ENCODE measurements around the gene OR10H5. TPM values are rescaled to one million over a fixed set of nuclear protein-coding genes. Genes with fewer than 3 reads are reported as not detected.
"Not testable (repeated sequence)": the region's sequence is repeated elsewhere in the genome, so short reads cannot be mapped to it uniquely, and the experiment has no call there.

OR10H5 gene
- total RNA-seq, 1 donor from 2014 or later: not detected

DNA sequence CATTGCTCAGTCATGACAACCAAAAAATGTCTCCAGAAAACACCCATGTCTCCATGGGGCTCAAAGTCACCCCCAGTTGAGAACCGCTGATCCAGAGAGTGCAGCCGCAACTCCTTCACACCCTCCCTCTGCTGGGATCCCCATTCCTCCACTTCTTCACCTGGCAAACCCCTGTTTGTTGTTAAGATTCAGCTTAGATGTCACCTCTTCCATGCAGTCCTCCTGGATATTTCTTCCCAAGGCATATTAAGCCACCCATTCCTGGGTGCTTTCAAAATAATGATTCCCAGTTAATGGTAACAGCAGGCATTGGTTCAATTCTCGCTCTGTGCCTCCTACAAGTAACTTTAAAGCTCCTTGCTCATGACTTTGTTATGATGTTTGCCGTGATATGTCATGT lies 24.0 kb downstream of the OR10H5 start:
- DNase-seq (ENCODE audit: low spot score): no peak

DNA sequence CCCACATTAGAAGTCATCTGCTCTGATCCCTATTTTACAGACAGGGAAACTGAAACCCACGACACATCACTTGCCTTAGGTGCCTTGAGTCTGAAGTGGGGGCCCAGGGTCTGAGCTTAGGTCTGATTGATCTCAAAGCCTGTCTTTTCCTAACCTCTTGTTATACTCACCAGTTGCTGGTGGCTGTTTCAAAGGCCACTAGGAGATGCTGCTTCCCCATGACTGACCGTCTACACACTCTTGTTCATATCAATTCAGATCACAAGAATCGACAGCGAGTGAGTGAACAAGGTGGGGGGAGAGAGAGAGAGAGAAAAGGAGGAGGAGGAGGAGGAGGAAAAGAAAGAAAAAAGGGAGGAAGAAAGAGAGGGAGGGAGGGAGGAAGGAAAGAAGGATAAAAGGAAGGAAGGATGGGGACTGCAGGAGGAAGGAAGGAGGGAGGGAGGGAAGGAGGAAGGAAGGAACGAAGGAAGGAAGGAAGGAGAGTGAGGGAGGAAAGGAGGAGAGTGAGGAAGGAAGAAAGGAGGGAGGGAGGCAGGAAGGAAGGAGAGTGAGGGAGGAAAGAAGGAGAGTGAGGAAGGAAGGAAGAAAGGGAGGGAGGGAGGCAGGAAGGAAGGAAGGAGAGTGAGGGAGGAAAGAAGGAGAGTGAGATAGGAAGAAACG lies 24.7 kb downstream of the OR10H5 start:
- no peak for DNase-seq (ENCODE audit: low spot score)

DNA sequence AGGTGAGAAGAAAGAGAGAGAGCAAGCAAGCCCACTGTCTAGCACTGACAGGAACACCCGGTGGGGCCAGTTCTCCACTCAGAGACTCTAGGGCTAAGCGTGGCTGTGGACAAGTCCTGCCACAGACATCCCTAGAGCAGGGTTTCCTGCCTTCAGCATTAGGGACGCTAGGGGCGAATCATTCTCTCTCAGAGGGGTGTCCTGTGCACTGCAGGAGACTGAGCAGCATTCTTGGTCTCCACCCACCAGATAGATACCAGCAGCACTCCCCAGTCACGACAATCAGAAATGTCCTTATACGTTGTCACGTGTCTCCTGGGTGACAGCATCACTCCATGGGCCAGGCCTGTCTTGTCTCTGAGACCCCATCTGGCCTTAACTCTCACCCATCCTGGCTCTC lies 26.5 kb downstream of the OR10H5 start:
- no peak for DNase-seq (ENCODE audit: low spot score)

DNA sequence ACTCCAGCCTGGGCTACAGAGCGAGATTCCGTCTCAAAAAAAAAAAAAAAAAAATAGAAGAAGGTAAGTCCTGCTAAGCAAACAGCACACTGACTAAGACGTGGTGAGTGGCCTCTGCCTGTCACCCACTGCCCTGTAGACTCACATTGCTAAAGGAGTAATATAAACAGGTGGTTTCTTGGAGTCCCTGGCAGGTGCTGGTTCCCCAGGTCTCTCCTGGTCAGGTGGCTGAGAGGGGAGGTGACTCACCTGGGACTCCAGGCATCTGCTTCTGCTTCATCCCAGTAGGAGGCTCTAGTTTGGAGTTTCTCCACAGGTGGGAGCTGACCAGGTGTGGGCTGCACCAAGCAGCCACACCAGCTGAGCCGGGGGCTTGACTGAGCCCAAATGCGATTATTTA lies 27.8 kb downstream of the OR10H5 start, which contains the start of gene OR10H1:
OR10H1 (minus strand) TSS at position 359 of the 400 bp plus-strand sequence. CDS start 7,627 bp downstream, outside the sequence.
- DNase-seq (ENCODE audit: low spot score): no peak

DNA sequence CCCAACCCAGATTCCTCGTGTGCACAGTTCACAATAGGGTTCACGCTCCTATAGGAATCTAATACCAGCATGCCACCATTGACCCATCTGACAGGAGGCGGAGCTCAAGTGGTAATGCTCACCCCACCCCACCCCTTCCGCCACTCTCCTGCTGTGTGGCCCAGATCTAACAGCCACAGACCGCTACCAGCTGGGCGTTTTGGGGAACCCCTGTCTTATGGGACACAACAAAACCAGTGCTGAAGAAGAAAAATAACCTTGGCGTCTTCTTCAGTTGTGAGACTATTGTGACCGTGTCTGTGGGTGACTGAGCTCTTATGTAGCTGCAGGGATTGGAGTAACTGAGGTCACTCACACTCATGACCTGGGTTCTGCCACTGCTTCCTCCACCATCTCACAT lies 33.2 kb downstream of the OR10H5 start:
- no peak for DNase-seq (ENCODE audit: low spot score)

DNA sequence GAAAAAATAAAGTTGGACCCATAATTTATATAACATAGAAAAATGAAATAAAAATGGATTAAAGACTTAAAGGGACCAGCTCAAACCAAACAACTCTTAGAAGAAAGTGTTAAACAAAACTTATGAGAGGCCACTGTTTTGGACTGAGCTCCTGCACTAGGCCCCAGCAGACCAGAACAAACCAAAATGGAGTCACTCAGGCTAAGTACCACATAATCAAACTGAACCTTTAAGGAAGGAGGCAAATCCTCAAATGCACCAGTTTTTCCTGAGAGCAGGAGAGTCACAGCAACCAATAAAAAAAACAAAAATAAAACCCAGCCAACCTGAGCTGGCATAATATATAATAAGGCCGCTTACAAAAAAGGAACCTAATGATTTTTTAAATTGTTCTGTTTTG lies 38.3 kb downstream of the OR10H5 start:
- DNase-seq (ENCODE audit: low spot score): no peak

DNA sequence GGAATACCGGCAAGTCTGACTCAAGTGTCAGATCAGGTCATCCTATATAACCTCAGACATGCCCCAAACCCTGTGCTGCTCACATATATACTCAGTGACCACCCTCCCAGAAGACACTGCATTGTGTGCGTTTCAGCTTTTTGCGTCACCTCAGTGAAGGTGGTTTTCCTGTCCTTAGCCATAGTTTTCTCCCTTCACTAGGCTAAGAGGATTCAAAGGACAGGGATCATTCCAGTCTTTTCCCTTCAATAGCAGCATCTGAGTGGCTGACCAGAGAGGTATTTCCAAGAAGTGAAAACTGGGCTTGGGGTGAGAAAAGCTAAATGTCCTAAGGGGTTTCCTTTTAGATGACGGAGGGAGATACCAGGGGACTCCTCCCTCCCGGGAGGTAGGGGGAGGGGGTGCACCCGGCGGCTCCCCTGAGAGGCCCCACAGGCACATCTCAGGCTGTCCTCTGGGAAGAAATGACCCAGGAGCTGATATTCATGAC lies 40.7 kb downstream of the OR10H5 start:
- DNase-seq (ENCODE audit: low spot score): no peak

DNA sequence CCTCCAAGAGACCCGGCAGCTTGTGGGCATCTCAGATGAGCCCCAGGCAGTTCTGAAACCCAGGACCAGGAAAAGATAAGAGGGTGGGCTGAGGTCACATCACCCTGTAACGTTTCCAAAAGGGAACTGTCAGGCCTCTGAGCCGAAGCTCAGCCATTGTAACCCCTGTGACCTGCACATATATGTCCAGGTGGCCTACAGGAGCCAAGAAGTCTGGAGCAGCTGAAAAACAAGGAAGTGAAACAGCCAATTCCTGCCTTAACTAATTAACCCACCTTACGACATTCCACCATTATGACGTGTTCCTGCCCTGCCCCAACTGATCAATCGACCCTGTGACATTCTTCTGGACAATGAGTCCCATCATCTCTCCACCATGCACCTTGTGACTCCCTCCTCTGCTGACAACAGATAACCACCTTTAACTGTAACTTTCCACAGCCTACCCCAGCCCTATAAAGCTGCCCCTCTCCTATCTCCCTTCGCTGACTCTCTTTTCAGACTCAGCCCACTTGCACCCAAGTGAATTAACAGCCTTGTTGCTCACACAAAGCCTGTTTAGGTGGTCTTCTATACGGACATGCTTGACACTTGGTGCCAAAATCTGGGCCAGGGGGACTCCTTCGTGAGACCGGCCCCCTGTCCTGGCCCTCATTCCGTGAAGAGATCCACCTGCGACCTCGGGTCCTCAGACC lies 41.3 kb downstream of the OR10H5 start:
- DNase-seq (ENCODE audit: low spot score): peak; percentile 81

DNA sequence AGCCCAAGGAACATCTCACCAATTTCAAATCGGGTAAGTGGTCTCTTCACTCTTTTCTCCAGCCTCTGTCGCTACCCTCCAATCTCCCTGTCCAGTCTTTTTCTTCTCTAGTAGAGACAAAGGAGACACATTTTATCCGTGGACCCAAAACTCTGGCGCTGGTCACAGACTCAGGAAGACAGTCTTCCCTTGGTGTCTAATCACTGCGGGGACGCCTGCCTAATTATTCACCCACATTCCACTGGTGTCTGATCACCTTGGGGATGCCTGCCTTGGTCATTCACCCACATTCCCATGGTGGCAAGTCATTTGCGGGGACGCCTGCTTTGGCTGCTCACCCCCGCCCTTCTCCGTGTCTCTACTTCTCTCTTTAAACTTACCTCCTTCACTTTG lies 41.8 kb downstream of the OR10H5 start:
- DNase-seq (ENCODE audit: low spot score): no peak

DNA sequence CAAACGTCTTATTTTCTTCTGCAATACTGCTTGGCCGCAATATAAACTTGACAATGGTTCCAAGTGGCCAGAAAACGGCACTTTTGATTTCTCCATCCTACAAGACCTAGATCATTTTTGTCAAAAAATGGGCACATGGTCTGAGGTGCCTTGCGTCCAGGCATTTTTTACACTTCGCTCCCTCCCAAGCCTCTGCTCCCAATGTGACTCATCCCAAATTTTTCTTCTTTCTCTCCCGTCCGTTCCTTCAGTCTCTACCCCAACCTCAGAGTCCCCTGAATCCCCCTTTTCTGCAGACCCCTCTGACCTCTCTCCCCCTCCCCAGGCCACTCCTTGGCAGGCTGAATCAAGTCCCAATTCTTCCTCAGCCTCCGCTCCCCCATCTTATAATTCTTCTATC lies 42.3 kb downstream of the OR10H5 start:
- no peak for DNase-seq (ENCODE audit: low spot score)

DNA sequence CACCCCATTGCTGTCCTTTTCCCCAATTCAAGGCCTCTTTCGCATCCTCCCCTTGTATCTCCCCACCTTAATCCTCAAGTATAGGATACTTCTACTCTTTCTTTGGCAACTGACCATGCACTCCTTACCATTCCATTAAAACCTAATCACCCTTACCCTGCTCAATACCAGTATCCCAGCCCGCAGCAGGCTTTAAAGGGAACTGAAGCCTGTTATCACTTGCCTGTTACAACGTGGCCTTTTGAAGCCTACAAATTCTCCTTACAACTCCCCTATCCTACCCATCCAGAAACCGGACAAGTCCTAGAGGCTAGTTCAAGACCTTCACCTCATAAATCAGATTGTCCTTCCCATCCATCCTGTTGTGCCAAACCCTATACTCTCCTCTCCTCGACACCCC lies 44.2 kb downstream of the OR10H5 start:
- DNase-seq (ENCODE audit: low spot score): no peak

DNA sequence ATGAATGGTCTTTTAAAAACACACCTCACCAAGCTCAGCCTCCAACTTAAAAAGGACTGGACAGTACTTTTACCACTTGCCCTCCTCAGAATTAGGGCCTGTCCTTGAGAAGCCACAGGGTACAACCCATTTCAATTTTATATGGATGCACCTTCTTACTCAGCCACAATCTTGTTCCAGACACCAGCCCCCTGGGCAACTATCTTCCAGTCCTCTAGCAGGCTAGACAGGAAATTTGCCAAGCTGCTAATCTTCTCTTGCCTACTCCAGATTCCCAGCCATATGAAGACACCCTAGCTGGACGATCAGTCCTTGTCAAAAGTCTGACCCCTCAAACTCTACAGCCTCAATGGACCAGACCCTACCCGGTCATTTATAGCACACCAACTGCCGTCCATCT lies 46.8 kb downstream of the OR10H5 start:
- not testable (repeated sequence) for DNase-seq (ENCODE audit: low spot score)

DNA sequence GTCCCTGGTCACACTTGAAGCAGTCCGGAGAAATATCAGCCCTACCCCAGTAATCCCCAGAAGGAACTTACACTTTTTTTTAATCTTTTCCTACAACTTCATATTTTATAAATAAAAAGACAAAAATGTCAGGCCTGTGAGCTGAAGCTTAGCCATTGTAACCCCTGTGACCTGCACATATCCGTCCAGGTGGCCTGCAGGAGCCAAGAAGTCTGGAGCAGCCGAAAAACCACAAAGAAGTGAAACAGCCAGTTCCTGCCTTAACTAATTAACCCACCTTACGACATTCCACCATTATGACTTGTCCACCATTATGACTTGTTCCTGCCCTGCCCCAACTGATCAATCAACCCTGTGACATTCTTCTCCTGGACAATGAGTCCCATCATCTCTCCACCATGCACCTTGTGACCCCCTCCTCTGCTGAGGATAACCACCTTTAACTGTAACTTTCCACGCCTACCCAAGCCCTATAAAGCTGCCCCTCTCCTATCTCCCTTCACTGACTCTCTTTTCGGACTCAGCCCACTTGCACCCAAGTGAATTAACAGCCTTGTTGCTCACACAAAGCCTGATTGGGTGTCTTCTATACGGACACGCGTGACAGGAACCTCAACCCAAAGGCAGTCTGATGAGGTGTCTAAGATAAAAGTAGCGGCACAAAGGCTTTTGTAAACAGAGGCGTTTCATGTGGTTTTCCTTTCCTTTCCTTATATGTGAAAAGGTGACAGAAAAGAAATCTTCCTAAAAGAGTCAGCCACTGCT lies 48.3 kb downstream of the OR10H5 start:
- peak; percentile 22 for DNase-seq (ENCODE audit: low spot score)

DNA sequence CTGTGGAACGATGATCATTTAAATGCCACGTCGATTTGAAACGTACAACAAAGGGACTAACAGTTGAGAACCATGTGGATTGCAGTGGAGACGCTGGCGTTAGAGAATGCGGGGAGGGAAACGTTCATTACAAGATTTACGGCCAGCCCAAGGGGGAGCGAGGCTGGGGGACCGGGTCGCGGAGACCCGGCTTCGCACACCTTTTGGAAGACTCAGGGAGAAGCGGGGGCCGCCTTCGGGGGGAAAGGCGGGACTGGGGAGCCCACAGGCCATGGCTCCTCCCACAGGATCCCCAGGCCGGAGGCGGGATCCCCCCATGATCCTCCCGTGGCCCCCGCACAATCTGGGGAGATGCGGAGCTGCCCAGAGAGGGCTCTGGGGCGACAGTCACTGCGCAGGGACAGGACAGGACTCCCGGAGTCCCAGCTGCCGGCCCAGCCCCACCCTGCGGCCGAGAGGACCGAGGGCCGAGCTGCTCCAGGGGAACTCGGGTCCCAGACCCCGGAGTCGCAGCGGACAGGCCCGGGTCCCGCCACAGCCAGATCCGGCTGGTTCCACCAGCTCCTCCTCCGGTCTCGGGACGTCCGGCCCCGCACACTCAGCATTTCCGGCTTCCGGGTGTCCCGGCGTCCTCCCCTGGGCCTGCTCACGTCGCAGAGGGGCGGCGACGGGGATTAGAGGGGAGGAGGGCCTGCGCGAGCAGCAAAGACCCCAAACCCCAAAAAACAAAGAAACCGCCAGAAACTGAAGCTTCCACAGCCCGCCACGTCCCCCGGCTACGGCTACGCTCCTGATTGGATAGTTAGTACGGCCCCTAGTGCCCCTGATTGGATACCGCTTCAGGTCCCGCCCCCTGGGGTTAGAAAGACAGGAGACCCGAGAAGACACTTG lies 49.1 kb downstream of the OR10H5 start:
- DNase-seq (ENCODE audit: low spot score): peak; percentile 97

DNA sequence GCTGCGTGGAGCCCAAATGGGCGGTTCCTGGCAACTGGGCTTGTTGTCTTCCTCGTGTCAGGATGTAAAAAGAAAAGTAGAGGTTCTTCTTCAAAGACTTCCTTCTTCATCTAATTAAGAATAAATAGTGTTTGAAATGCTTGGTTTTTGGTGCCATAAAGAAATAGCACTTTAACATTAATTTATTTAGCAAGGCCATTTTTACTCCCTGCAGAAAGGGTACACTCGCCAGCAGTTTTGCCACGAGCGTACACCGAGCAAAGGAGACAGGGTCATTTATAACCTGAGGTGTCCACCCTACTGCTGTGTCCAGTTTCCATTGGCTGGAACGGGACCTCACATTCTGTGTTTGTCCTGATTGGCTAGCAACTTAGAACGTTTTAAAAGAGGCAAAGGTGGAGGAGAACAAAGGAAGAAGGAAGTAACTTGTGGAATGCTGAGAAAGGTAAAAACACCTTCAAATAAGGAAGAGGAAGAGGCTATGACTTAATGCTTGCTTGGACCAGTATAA lies 49.8 kb downstream of the OR10H5 start:
- DNase-seq (ENCODE audit: low spot score): peak; percentile 75

DNA sequence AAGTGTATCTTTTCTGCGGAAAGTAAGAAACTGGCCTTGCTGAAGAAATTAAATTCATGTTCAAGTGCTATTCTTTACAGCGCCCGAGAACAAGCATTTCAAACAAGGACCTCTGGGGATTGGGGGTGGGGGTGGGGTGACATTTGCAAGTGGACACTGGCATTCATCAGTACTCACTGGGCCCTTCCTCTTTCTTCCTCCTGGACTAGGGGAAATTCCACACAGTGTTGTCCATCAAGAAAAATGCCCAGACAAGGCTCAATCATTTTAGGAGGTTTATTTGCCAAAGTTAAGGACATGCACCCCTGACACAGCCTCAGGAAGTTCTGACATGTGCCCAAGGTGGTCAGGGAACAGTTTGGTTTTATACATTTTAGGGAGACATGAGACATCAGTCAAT lies 50.9 kb downstream of the OR10H5 start:
- DNase-seq (ENCODE audit: low spot score): no peak

DNA sequence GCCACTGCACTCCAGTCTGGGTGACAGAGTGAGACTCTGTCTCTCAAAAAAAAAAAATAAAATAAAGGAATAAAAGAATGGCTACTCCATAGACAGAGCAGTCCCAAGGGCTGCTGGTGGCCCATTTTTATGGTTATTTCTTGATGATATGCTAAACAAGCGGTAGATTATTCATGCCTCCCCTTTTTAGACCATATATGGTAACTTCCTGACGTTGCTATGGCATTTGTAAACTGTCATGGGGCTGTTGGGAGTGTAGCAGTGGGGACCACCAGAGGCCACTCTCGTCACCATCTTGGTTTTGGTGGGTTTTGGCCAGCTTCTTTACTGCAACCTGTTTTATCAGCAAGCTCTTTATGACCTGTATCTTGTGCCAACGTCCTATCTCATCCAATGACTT lies 52.4 kb downstream of the OR10H5 start:
- not testable (repeated sequence) for DNase-seq (ENCODE audit: low spot score)

DNA sequence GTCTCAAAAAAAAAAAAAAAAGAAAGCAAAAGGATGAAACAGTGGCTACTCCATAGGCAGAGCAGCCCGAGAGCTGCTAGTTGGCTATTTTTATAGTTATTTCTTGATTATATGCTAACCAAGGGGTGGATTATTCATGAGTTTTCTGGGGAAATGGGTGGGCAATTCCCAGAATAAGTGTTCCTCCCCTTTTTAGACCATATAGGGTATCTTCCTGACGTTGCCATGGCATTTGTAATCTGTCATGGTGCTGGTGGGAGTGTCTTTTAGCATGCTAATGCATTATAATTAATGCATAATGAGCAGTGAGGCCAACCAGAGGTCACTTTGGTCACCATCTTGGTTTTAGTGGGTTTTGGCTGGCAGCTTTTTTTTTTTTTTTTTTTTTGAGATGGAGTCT lies 53.4 kb downstream of the OR10H5 start:
- no peak for DNase-seq (ENCODE audit: low spot score)

DNA sequence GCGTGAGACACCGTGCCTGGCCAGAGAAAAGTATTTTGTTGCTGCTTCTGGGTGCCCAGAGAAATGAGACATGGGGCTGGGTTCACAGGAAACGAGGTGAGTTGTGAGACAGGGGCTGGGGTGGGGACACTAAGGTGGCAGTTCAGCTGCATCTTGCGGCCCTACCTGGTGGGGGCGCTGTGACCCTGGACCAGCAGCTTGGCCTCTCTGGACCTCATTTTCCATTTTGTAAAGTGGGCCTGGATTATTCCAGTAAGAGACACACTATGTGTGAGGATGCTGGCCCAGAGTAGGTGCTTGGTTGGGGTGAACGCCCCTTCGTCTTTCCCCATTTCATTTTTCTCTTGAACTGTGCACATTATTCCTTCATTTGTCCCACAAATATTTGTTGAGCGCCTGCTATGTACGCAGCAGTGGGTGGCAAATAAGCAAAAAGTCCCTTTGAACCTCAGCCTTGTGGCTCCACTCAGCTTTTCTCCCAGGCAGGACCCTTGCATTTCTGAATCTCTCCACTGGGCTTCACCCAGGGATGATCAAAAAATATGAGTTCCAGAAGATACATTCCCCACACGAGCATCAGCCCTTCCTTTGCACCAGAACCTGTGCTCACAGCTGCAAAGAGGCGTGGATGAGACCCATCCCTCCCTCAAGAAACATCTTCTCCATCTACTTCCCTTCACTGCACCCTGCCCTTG lies 54.6 kb downstream of the OR10H5 start:
- DNase-seq (ENCODE audit: low spot score): no peak

DNA sequence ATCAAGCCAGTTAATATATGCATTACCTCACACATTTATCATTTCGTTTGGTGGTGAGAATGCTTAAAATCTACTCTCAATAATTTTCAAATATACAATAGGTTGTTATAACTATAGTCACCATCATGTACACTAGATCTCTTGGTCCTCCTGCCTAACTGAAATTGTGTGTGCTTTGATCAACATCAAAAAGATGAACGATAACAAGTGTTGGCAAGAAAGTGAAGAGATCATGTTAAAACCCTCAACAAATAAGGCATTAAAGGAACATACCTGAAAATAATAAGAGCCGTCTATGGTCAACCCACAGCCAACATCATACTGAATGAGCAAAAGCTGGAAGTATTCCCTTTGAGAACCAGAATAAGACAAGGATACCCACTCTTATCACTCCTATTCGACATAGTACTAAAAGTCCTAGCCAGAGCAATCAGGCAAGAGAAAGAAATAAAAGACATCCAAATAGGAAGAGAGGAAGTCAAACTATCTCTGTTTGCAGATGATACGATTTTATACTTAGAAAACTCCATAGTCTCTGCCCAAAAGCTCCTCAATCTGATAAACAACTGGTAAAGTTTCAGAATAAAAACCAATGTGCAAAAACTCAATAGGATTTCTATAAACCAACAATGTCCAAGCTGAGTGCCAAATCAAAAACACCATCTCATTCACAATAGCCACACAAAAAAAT lies 55.9 kb downstream of the OR10H5 start:
- no peak for DNase-seq (ENCODE audit: low spot score)

Data from mucosa of gallbladder (tissue), 1 donor.